GM21515 (cell line): ENCODE results near the gene PPP4R4.

Experiments used
- ATAC-seq: cut with Tn5 transposase; IDR thresholded peaks from one replicate; pipeline ENCODE4 v1.9.1; 2021; ENCODE audit not compliant: unreplicated experiment

Gene PPP4R4

DNA sequence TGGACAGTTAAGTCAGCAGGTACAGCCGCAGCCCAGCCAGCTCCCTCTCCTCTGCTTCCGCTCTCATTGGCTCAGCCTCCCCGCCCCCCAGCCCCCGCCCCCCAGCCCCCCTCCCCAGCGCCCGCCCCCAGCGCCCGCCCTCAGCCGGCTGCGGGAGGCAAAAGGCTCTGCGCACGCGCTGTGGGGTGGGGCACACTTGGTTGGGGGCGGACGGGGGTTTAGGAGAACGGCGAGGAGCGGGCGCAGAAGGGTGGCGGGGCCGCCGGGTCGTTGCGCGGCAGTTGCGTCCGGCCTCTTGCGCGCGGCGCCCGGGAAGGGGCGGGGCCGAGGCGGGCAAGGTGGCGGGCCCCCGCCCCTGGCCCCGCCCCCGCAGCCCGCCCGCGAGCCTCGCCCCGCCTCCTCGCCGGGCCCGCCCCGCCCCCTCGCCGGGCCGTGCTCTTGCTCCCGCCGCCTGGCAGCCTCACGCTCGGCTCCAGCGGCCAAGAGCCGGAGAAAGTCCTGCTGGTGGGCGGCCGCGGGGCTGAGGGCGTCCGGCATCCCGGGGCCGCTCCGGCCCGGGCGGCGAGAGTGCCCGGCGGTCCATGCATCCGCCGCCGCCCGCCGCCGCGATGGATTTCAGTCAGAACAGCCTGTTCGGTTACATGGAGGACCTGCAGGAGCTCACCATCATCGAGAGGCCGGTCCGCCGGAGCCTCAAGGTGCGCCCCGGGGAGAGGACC is at the start of gene PPP4R4:
TSS of gene PPP4R4 (plus strand) at position 438 of the 719 bp plus-strand sequence. CDS start at position 582, 144 bp downstream.
- ATAC-seq: peak; percentile 83

- ATAC-seq: no peak
Measured at GRCh38 chr14:94124582-94125377, 49.3 kb upstream of the PPP4R4 start.

- ATAC-seq: no peak
Measured at GRCh38 chr14:94125659-94126418, 48.3 kb upstream of the PPP4R4 start.

GRCh38 chr14:94126419-94126677 is 47.8 kb upstream of the PPP4R4 start:
- ATAC-seq: no peak

DNA sequence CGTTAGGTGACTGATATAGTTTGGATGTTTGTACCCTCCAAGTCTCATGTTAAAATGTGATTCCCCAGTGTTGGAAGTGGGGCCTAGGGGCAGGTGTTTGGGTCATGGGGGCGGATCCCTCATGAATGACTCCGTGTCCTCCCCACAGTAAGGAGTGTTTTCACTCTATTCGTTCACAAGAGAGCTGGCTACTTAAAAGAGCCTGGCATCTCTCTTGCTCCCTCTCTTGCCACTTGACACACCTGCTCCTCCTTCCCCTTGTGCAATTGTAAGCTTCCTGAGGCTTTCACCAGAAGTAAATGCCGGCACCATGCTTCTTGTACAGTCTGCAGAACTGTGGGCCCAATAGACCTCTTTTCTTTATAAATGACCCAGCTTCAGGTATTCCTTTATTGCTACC is 47.3 kb upstream of the PPP4R4 start:
- ATAC-seq: no peak

DNA sequence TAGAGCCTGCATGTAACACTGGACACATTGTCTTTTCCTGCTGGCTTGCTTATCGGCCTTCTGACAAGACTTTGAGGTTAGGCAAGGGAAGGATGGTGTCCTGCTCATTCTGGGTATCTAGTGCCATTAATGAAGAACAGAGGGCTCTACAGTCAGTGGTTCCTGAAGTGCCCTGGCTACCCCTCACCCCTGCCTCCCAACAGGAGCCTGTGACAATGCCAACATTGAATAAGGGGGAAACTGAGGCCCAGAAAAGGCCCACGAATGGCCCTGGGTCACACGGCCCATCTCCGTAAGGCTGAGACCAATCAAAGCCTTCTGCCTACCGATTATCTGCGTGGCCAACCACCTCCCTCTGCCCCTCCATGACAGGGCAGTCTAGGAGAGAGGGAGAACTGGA is 46.8 kb upstream of the PPP4R4 start:
- ATAC-seq: no peak

DNA sequence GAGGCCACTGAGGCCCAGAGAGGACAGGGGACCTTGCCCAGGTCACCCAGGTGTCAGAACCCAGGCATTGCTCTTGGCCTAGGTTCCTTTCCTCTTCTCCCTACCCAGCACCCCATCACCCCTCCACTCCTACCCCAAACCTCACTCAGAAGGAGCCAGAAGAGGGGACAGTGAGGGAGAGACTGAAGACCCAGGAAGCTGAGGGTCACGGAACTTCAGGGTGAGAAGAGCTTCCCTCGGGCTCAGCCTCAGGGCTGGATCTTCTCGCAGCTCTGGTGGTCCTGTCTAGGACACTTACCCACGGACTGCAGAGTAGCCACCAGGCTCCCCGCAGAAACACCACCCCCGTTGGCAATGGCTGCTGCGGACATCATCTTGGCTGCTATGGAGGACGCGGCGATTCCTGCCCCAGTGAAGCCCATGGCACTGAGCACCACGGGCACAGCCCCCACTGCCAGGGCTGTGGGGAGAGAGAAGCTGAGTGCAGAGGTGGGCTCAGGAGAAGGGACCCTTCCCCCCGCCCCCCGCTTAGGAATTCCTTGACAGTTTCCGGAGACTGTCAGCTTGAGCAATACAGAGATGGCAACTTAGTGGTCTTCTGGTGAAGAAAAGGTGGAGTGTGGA is 45.8 kb upstream of the PPP4R4 start:
- ATAC-seq: no peak

- peak; percentile 95 for ATAC-seq
Measured at GRCh38 chr14:94129111-94129757, 44.9 kb upstream of the PPP4R4 start, which contains the start of gene IFI27L2. IFI27L2 (minus strand) TSS chr14:94129604; CDS start chr14:94129564, 40 bp downstream.

- ATAC-seq: no peak
Measured at GRCh38 chr14:94129758-94130414, 44.2 kb upstream of the PPP4R4 start.

DNA sequence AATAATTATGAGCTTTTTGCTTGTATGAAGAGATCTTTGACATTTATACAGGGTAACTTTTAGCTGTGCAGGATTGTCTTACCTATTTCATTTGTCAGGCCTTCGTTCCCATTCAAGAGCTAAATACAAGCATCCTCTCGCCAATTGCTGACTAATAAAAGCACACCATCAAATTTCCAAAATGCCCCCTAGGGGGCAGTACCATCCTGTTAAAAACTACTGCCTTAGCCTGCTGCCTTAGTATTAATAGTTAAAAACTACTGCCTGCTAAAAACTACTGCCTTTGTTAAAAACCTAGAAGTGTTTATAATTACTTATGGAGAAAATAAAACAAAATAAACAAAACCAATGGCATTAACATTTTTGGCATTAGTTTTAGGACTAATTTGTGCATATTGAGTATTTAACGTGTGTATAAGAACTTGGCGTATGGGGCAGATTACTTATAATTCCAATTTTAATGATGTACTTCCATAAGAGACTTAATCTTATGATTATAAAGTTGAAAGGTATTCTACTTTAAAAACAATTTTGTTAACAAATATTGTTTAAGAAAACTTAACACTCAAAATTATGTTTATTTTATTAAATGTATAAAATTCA is 41.7 kb upstream of the PPP4R4 start:
- ATAC-seq: no peak

DNA sequence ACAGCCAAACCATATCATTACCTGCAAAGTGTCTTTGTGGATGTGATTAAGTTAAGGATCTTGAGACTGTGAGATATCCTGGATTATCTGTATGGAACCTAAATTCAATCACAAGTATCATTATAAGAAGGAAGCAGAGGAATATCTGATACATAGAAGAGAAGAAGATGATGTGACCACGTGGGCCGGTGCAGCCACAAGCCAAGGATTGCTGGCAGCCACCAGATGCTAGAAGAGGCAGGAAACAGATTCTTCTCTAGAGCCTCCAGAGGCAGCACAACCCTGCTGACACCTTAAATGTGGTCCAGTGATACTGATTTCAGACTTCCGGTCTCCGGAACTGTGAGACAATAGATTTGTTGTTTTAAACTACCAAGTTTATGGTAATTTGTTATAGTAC is 38.6 kb upstream of the PPP4R4 start:
- ATAC-seq: no peak

DNA sequence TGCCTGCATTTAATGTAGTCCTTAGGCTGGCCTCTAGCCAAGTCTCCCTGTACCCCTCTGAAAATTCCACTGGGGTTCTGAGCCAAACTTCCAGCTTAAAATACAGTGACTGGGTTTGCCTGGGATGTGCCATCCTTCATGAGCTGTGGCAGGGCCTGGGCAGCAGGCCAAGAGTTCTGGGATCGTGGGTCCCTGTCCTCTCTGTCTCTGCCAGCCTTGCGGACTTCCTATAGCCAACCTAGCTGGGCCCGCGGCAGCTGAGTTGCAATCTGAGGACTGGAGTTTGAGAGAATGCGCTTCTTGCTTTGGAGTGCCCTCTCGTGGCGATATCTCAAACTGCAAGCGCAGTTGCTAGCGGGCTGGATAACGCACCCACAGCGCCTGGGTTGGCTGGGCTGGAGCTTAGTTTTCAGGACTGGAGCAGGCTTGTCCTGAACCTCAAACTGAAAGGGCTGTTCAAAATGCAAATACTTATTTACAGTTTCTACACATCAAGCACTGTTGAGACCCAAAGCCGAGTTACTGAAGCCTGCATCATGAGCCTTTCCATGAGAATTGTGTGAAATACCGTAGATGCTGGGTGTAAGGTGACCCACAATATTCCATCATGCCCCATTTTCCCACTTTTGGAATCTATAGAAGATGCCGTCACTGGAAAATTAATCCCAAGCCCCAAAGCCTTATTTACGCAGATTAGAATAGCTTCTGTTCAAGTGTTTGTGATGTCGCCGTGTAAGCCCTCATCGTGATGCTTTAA is 37.4 kb upstream of the PPP4R4 start:
- ATAC-seq: peak; percentile 71

DNA sequence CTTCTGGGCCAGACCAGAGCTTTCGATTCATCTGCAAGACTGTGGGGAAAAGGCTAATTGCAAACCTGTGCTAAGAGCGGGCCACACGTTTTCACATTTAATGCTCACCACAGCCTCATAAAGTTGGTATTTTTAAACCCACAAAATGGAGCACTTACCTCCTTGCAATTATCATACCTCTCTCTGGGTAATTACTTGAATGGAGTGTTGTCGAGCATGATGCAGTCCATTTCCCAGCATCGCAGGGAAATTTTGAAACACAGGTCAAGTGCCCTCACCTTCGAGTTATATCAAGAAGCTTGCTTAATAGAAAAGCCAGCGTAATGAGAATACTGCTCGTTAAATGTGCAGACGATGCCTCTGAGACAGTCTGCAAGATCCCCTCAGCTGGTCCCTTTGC is 35.9 kb upstream of the PPP4R4 start:
- no peak for ATAC-seq

DNA sequence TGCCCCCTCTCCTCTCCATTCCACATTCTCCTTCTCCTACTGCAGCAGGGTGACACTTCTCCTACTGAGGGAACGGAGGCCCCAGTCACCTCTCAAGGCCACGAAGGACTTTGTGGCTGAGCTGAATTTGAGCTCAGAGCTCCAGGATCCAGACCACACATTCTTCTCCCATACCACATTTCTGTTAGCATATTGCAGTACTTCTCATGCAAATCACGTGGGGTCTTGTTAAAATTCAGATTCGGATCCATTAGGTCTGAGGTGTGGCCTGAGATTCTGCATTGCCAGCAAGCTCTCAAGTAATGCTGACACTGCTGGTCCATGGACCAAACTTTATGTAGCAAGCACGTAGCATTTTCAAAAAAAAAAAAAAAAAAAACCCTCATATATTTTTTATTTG is 35.1 kb upstream of the PPP4R4 start:
- ATAC-seq: no peak

DNA sequence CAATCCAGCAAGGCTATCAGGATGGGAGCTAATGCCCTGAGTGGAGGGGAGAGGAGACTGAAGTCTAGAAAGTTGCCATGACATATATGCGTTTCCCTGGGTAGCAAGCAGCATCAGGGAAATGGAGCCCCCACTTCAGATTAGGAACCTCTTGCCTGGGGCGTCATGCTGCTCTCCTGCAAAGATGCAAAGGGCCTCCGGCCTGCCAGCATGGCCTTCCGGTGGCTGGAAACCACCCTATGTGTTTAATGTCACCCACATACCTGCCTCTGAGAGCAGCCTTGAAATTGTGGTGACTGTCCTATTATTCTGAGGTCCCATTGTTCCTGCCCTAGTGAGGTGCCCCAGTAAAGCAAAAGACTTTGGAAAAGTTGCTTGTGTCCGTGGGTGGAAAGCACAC is 34.7 kb upstream of the PPP4R4 start:
- ATAC-seq: no peak

DNA sequence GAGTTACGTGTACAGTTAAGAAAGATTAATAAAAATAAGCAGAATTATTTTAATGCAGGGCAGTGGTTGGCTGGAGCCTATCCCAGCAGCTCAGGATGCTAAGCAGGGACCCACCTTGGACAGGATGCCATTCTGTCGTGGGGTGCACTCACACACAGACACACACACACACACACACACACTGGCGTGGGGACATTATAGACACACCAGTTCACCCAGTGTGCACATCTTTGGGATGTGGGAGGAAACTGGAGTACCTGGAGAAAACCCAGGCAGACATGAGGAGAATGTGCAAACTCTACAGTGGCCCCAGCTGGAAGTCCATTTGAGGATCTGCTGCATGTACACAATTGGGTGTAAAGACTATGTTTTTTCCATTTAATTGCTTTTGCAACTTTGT is 31.9 kb upstream of the PPP4R4 start:
- ATAC-seq: no peak

GRCh38 chr14:94142836-94143235 is 31.3 kb upstream of the PPP4R4 start:
- ATAC-seq: no peak

GRCh38 chr14:94143239-94143638 is 30.9 kb upstream of the PPP4R4 start:
- ATAC-seq: peak; percentile 63

GRCh38 chr14:94143711-94144110 is 30.4 kb upstream of the PPP4R4 start:
- no peak for ATAC-seq
